Breast epithelium (tissue), 3 donors: ENCODE data around the gene TRIP12.

ENCODE experiments used
- CTCF ChIP-seq, 3 donors: fragments of 450-650 bp; IDR thresholded peaks; one replicate each; pipeline ENCODE4 v1.5.1; 2016 to 2017; ENCODE audit warnings: antibody characterized with exemption in 3 of 3, mild to moderate bottlenecking in 3 of 3, moderate library complexity in 3 of 3
- POLR2A ChIP-seq: fragments of 450-650 bp; IDR thresholded peaks from one replicate; pipeline ENCODE4 v1.6.1; 2016; ENCODE audit warnings: antibody characterized with exemption, mild to moderate bottlenecking, moderate library complexity

GRCh38 chr2:229843613-229844012, 78.2 kb downstream of the TRIP12 start:
- TF ChIP-seq CTCF (IDR thresholded peaks at IDR 0.05) (no peak), POLR2A (no peak)
